ENCODE measurements around the gene MCIDAS. TPM values are rescaled to one million over a fixed set of nuclear protein-coding genes. Genes with fewer than 3 reads are reported as not detected.

MCIDAS gene
- not detected in 2 replicates for total RNA-seq (2016; rRNA removed; fragmentation: Illumina TruSeq; extraction: Trizol)
- total RNA-seq (2016; cell fraction: cytosol; rRNA removed; fragmentation: Illumina TruSeq; extraction: Trizol; ENCODE audit: low read depth): not detected in 2 replicates
- not detected in 2 replicates for total RNA-seq (2016; cell fraction: insoluble cytoplasmic fraction; rRNA removed; fragmentation: Illumina TruSeq; extraction: Trizol)
- total RNA-seq (2016; cell fraction: membrane; rRNA removed; fragmentation: Illumina TruSeq; extraction: Trizol): not detected in 2 replicates
- total RNA-seq (2016; cell fraction: nucleus; rRNA removed; fragmentation: Illumina TruSeq; extraction: Trizol): not detected in 2 replicates
- 0.04 TPM in 1 of 2 replicates, not detected in the other for polyA plus RNA-seq (2011; rRNA removed)
- not detected in 2 replicates for polyA plus RNA-seq (2011; cell fraction: cytosol; rRNA removed)
- polyA plus RNA-seq (2011; cell fraction: nucleus; rRNA removed): not detected in 2 replicates
- polyA plus RNA-seq (2012): not detected in 2 replicates
- polyA plus RNA-seq (2016; cell fraction: cytosol; fragmentation: Illumina TruSeq; extraction: Trizol; ENCODE audit: low read depth): not detected in 2 replicates
- polyA plus RNA-seq (2016; cell fraction: insoluble cytoplasmic fraction; fragmentation: Illumina TruSeq; extraction: Trizol; ENCODE audit: low read depth): not detected in 2 replicates
- not detected in 2 replicates for polyA plus RNA-seq (2016; cell fraction: membrane; fragmentation: Illumina TruSeq; extraction: Trizol; ENCODE audit: low read depth)
- not detected in 2 replicates for polyA plus RNA-seq (2016; cell fraction: nucleus; fragmentation: Illumina TruSeq; extraction: Trizol; ENCODE audit: insufficient read depth, low read depth)
- 7.2 TPM in 1 of 2 replicates, not detected in the other for polyA minus RNA-seq (2011; rRNA and poly(A)+ RNA removed; ENCODE audit: low replicate concordance)
- polyA minus RNA-seq (2011; cell fraction: cytosol; rRNA and poly(A)+ RNA removed): not detected in 2 replicates
- polyA minus RNA-seq (2011; cell fraction: nucleus; rRNA and poly(A)+ RNA removed): not detected in 2 replicates
- not detected for Bru-seq, nascent RNA
- not detected for BruChase-seq, experiment 1, labeled RNA remaining after a 6-hour chase
- BruChase-seq, experiment 2, labeled RNA remaining after a 2-hour chase: not detected
- long read RNA-seq, experiment 1: 0 reads
- long read RNA-seq, experiment 2: 0 reads

- Histone ChIP-seq H3K27ac (ENCODE audit: extremely low read length, insufficient read depth, low read length) (no peak within 1 kb of the TSS), H3K4me1 (ENCODE audit: insufficient read depth, low read length) (peaks cover 12% of the 10 kb centered on the region), H4K20me1 (ENCODE audit: insufficient read depth, low read length) (no peaks in the 10 kb centered on the region), H2AFZ (ENCODE audit: low read length) (no peak within 1 kb of the TSS), H3K9ac (ENCODE audit: insufficient read depth, low read depth, low read length) (no peak within 1 kb of the TSS), H3K36me3 (replicated peaks in 1 of 2; ENCODE audit: control insufficient read depth in 1 of 2, insufficient read depth in 2 of 2, low read length in 2 of 2) (no peaks in the 10 kb centered on the region), H3K79me2 (ENCODE audit: insufficient read depth, low read length) (no peaks in the 10 kb centered on the region), H3K4me3 (replicated peaks in 1 of 3; ENCODE audit: insufficient read depth in 1 of 3, low read depth in 2 of 3, low read length in 3 of 3) (peak within 1 kb of the TSS; percentile 39 to 74 (median 41); a peak in 5 of 6 replicates), H3K4me2 (ENCODE audit: low read depth, low read length) (peak within 1 kb of the TSS; percentile 87), H3K9me3 (ENCODE audit: low read length) (no peaks in the 10 kb centered on the region), H3K27me3 (ENCODE audit: control insufficient read depth in 1 of 2, insufficient read depth in 2 of 2, low read length in 2 of 2) (peaks cover 1 to 68% of the 10 kb centered on the region in 2 experiments)
- DNase-seq (ENCODE audit: low spot score) (no peak), FAIRE-seq (no peak), ATAC-seq (peak; percentile 71)
- ChIA-PET POLR2A (no interaction called here), CTCF (ENCODE audit: low intra/inter-chr PET ratio, low total read pairs) (interaction anchor here (1.9 kb wide), 1 partner anchor 465 kb away, joined by 5 read pairs; no protein-coding TSS in a partner anchor)
- 0% methylated on average over 29 of the region's 80 CpGs for WGBS (ENCODE audit: low lambda C conversion rate)
- BruUV-seq (replicated peaks): no TSS peak
- intact Hi-C loops (cut with micrococcal nuclease; ENCODE audit: unreplicated experiment) (loop anchor here (2.0 to 5.0 kb wide), 3 partner anchors 40 to 465 kb away; partner anchors contain the start of gene CDC20B), in situ Hi-C loops (cut with HindIII; ENCODE audit: extremely low pct_ligation_motif_present, low pct_unique_long_range_greater_than_20kb) (no loop called here)
- TF ChIP-seq HNRNPH1 (optimal IDR thresholded peaks at IDR 0.05; ENCODE audit: low read depth, low read length) (no peak), ZBTB7A (CRISPR knock-in tag; IDR thresholded peaks at IDR 0.05) (0 out of 2 replicates have a peak, but pooled peaks have one; percentile 36), ZNF597 (CRISPR knock-in tag; IDR thresholded peaks at IDR 0.05) (no peak), ZNF776 (CRISPR knock-in tag; IDR thresholded peaks at IDR 0.05) (peak; percentile 52; the same call in 1 of the 2 replicates), ZNF670 (CRISPR knock-in tag; IDR thresholded peaks at IDR 0.05; ENCODE audit: borderline replicate concordance) (no peak), NR2F2 (IDR thresholded peaks at IDR 0.05; ENCODE audit: borderline replicate concordance, low read depth) (no peak), IKZF5 (CRISPR knock-in tag; IDR thresholded peaks at IDR 0.05) (no peak), TRIM22 (IDR thresholded peaks at IDR 0.05) (no peak), RFX5 (IDR thresholded peaks at IDR 0.05; ENCODE audit: low read depth, low read length) (no peak), CSRNP1 (CRISPR knock-in tag; IDR thresholded peaks at IDR 0.05) (peak; percentile 13; the same call in 1 of the 2 replicates), ZNF138 (CRISPR knock-in tag; IDR thresholded peaks at IDR 0.05; ENCODE audit: low read depth) (no peak)
Measured at GRCh38 chr5:55226934-55227663, at the start of gene MCIDAS. Gene MCIDAS (minus strand): TSS chr5:55227315. CDS start chr5:55227138, 177 bp downstream.
